Fibroblast of skin of left biceps (primary cell): ENCODE measurements around the gene FAM83C.
A peak's percentile ranks its signal among the peaks of the same experiment; 100 is the strongest.

Experiments used
- DNase-seq, 2 experiments: peaks; one replicate each; pipeline ENCODE4 v3.0.0-alpha.2; 2013; ENCODE audit warnings: low read depth in 2 of 2

The FAM83C gene

DNA sequence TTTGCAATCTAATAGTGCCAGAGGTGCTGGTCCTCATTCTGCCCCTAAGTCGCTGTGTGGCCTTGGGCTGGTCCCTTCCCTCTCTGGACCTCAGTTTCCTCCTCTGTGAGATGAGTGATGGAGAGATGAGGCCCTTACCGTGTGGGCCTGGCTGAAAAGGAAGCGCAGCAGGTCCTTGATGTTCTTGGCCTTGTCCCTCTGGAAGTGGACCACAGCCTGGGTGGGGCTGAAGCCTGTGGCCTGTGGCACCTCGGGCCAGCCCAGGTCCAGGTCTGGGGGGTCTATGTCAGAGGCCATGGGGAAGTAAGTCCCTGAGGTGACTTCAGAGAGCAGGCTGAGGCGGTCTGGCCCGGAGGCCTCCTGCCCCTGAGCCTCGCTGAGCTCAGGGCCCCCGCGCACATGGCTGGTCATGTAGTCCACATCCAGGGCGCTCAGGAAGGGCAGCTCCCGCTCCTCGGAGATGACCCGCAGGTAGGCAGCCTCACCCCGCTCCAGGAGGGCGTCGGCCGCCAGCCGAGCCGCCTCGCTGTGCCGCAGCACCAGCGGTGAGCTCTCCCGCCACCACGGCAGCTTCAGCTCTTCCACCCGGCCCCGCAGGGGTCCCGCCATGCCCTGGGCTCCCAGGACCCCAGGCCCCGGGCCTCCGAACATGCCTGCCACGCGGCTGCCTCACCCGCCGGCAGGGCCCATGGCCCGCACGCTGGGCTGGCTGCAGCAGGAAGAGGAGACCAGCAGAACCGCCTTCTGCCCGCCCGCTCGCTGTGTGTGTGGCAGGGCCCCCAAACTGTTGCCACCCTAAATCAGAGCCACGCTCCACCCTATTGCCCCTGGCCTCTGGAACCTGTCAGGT, at the start of gene FAM83C:
TSS of gene FAM83C (minus strand) at position 772 of the 850 bp plus-strand sequence. CDS start at position 651, 121 bp downstream.
- no peak for DNase-seq

DNA sequence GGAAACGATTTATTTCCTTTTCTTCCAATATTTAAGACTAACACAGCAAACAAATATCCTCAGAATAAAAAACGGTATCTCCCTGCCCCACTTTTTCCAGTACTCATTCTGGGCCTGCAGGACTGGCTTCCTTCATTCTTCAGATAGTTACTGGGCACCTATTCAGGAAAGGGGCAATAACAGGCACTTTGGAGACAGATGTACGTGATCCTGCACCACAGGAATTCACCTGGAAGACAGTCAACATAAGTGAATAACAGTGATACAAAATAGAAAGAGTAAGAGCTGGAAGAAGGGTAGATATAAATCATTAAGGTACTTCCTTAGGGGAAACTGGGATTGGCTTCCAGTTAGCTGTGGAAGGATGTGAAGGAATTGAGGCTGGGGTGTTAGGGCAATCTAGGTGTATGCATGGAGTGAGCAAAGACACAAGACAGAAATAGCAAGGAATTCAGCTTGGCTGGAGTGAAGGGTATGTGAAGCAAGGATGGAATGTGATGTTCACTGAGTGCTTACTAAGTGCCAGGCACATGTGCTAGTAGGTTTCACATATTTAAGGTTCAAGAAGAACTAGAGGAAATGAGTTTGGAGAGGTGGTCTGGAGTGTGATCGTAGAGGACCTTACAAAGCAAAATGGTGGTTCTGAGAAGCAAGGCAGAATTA, 49.3 kb upstream of the FAM83C start:
- DNase-seq, result no peak

DNA sequence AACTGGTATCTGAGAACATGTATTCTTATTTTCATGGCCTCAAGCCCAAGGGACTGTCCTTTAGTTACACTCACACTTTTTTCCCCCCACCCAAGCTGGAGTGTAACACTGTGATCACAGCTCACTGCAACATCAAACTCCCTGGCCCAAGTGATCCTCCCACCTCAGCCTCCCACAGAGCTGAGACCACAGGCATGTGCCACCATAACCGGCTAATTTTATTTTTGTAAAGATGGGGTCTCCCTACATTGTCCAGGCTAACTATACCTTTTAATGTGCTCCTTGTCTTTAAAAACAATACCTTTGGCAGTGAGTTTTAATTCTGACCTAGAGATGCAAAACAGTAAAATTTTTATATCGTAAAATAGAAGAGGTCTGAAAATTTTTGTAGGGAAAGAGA, 48.2 kb upstream of the FAM83C start:
- DNase-seq, result no peak

DNA sequence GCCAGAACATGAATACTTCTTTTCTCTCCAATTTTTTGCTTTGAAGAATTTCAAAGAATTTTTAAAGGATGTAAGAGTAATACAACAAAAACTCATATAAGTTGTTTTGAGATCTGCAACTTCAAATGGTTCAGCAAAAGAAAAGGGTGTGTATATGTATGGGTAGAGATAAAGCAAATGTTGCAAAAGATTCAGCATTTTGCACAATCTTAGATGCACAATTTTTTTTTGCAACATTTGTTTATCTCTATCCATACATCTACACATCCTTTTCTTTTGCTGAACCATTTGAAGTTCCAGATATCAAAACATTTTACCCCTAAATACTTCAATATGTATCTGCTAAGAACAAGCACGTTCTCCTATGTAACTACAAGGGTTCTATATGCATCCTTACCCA, 47.4 kb upstream of the FAM83C start:
- DNase-seq, result no peak

DNA sequence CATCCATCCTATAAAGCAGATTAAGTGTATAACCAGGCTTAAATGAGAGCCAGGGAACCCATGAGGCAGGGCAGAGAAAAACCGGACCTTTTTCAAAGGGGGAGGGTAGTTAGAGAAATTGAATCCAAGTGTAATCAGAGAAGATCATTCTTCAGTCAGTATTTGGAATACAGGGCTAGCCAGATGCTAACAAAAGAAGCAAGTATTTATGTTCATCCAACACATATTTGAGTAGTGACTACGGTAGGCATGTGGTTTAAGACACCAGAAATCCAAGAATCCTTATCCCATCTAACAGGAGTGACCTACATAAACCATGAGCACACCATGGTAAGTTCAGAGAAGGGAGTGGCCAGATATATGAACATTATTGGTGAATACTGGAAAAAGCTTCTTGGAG, 46.8 kb upstream of the FAM83C start:
- DNase-seq, result peak; percentile 92 to 93

DNA sequence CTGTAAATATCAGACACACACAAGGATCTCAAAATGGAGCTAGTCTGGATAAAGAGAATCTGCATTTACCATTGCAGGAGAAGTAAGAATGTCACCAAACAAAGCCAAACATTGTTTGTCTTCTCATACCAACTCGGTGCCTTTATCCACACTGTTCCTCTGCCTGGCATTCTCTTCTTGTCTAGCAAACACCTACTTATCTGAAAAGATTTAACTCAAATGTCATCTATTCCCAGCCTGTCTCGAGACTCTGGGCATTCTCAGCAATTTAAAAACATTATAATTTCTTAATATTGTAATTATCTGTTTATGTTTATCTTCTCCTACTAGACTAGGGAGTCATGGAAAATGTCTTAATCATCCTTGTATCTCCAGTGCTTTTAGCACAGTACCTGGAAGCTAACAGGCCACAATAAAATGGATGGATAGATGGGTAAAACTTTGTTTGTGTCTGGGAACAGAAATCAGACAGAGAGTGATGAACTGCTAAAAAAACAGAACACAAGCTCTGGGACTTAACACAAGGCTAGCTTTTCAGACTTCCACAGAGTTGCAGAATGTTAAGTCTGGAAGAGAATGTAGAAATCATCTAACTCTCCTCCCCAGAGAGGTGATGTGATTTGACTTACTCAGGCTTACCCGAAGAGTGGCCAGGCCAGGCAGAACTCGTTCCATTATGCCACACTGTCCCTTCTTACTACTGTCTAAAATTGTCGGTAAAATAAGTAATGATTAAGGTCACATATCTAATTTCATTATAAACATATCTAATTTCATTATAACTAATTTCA, 42.3 kb upstream of the FAM83C start:
- no peak for DNase-seq

DNA sequence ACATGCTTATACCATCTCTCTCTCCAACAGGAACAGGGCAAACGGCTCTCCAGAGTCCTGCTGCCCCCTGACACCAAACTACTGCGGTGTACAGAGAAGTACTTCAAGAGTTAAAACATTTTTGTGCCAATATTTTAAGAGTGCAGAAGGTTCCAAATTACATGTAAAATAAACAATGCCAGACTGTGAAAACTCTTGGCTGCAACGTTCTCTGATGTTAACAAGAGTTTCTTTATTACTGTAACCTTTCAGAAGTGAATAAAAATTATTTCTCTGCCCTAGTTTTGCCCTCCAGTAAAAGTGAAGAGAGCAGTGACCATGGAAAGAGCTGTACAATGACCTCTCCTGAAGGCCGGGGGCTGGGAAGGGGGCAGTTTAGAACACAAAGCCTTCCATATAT, 41.4 kb upstream of the FAM83C start:
- DNase-seq, result no peak

DNA sequence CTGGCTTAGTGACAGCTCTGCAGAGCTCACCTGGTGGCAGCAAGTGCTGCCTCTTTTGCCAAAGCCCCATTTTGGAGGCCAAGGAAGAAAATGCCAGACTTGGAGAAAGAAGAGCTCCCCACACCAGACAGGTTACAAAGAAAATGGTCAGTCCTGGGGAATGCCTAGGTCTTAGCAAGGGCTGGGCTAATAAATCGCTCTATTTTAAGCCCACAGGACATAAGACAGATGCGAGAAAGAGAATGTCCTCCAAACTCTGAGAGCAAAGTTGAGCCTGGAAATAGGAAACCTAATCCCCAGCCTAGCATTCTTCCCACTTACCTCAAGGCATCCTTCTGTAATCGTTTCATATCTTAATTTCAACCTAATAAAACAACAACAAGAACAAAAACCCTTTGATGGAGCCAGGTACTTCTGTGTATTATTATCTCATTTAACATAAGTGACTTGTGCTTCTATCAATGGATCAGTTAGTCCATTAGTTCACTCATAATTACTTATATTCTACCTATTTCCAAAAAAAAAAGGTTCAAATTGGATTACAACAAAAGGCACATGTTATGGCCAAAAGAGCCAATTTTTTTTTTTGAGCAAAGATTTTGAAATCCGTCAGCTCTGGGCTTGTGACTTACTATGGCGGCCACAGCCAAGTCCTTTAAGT, 40.4 kb upstream of the FAM83C start:
- no peak for DNase-seq

DNA sequence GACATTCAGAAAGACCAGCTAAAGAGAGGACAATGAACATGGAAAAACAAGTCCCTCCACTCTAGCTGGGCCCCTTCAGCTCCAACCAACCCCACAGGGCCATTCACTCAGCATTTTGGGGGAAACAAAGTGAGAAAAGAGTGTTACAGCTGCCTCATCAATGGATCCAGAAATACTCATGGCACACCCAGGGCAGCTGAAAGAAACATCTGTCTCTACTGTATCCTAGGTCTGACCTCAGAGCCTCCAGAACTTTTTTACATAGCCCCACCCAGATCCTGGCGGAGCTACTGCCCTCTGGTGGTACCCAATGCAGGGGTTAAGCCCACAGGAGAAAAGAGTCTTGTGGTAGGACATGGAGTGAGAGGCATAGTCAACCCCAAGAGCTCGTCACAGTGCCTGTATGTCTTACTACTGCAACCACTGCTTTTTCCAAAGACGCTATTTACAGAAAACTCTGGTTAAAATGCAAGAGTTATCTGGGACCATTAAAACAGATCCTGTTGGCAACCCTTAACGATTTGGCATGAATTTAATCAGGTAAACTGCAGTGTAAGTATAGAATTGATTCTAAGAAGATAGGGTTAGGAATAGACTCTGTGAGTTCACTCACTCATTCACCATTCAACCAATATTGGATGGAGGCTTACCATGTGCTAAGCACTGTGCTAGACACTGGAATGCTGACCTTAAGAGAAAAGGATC, 37.4 kb upstream of the FAM83C start:
- no peak for DNase-seq

DNA sequence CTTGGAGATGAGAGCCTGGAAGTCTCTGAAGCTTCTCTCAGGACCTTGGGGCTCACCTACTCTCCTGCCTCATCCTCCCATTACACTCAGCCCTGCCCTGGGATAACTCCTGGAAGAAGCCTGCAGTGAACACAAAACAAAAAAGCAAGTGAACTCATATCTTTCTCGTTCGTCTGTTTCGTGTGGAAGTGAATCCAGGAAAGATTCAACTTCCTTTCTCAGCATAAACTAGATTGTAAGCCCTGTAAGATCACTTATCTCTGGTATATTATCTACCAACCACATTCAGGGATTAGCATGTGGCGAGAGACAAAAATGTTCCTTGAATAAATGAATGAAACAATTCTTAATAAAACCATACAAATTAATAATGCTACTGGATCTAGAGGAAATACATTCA, 36.5 kb upstream of the FAM83C start:
- DNase-seq, result no peak

DNA sequence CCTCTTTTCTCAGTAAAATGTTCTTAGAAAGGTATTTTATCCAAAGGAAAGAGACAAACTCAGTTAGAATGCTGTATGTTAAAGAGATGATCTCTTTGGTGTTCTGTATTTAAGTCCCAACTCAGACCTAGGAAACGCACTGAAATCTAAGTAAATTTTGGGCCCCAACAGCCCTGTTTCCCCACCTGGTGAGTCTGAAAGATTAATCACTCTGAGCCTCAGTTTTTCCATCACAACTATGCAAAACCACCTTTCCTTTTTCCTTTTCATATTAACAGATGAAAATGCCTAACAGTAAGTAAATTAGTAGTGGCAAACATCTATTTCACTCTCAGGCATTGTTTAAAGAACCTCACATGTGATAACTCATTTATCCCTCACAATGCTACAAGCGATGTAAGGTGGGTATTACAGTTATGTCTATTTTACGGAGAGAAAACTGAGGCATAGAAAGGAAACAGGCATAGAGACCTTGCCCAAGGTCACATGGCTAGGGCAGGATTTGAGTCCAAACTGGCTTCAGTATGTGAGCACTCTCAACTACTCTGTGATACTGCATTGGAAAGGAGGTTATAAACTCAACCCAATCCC, 36.0 kb upstream of the FAM83C start:
- DNase-seq, result no peak

DNA sequence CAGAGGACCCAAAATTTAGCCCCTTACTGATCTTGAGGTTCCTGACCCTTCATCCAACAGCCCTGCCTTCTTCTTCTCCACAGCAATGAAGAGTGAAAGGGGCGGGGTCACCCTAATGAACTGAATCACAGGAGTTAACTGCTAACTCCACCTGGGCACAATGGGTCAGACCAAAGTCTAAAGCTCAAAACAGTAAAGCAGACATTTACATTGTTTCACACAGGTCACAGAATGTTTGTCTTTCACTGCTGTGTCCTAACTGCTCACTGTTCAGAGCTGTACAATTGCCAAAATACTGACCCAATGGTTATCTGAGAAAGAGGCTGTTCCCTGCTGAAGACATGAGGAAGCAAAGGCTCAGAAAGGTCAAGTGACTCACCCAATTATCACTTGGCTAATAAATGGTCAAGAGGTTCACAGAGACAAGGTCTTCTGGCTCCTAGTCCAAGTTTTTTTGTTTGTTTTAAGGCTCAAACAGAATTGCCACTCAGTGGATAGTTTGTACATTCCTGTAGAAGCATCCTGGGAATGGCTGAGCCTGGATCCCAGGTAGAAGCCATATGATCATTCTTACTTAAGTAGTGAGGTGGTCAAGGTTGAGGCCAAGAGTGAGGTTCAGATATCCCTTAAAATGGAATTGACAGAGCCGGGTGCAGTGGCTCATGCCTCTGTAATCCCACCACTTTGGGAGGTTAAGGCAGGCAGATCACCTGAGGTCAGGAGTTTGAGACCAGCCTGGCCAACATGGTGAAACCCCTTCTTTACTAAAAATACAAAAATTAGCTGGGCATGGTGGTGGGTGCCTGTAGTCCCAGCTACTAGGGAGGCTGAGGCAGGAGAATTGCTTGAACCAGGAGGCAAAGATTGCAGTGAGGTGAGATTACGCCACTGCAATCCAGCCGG, 35.1 kb upstream of the FAM83C start:
- DNase-seq, result no peak

DNA sequence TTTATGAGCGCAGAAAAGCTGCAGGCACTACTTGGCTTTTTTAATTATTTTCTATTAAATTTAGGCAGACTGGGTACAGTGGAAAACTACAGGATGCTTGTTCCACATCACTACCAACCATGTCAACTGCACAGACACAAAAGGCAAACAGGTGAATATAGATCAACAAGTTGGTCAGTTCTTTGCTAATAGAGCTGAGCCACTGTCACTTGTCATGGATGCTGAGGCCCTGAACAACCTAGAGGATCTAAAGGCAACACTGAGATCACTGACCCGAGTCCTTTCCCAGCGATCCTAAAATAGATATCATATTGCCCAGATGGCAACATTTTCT, 34.5 kb upstream of the FAM83C start:
- DNase-seq, result no peak

DNA sequence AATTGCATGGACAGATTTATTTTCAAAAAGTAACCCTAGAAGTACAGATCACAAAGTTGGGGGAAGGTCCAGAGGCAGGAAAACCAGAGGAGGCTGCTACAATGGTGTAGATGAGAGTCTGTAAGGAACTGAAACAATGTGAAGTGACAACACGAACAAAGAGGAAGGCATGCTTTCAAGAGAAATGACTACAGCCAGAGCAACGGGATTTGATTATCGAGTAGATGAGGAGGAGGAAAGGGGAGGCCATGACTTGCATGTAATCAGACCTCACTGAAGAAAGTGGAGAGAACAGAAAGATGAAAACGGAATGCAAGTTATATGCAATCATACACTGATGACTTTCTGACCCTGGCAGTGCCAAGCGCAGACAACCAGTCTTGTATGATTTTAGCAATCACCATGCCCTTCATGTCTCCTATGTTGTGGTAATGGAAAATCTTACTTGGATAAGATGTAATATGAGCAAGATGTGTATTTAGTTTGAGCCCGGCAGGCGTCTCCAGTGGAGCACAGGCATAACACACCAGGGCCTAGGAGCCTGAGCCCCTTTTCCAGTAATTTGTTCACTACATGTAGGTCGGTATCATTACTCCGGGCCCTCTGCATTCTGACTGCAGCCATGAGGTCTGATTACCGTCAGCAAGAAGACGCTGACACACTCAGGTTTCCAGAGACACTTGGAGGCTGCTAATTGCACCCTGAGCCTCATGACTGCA, 34.0 kb upstream of the FAM83C start:
- DNase-seq, result no peak

DNA sequence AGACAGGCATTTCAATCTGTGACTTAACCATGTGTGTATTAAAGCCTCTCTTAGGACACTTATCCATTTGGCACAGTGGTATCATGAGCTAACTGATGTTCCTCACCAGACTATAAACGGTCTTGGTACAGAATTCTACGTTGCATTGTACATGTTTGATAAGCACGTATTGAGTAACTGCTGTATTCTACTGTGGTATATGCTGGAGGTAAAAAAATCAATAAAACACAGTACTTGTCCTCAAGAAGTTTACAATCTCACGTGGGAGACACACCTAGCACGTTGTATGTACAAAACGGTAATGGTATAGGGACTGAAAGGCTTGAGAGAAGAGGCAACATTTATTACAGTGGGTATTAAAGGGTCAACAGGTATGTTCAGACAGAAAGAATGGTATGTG, 33.2 kb upstream of the FAM83C start:
- no peak for DNase-seq

DNA sequence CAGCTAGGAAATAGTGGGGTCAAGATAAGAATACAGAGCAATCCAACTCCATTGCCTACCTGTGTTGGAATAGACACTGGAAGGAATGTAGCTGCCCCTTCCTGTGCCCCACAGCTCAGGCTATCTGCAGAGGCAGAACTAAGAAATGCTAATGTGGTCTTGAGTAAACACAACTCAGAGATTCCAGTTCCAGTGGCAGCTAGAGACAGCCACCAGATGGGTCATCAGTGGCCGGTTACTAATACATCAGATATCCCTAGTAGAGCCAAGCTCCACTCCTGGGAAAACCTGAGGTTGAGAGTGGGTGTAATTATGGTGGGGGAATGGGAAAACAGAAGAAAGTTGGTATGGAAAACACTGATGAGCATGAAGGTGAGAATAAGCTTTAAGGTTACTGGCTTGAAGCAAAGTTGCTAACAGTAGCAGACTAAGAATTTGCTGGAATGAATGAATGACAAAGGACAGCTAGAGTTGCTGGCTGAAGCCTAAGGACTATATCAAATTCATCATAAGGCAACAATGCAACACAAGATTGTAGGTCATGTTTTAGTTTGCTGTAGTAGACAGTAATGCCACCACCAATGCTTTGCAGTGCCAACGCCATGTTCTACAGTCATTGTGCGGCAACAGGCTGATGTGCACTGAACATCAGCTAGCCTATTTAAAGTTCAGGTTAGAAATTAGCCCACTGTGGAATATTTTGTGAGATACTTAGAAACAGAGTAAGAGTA, 28.3 kb upstream of the FAM83C start:
- DNase-seq, result no peak

DNA sequence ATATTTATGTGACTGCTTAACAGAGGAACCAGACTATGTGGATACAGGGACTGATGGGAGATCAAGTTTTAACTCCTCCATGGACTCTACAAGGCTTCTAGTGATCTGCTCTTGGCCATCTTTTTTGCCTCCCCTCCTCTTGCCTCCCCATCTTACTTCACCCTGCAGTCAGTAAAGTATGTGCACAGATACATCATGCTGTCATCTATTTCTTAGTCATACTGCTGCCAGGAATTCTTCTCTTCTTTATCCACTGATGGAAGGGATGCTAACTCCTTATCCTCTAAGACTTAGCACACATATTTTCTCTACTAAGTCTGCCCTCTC, 27.6 kb upstream of the FAM83C start:
- no peak for DNase-seq

DNA sequence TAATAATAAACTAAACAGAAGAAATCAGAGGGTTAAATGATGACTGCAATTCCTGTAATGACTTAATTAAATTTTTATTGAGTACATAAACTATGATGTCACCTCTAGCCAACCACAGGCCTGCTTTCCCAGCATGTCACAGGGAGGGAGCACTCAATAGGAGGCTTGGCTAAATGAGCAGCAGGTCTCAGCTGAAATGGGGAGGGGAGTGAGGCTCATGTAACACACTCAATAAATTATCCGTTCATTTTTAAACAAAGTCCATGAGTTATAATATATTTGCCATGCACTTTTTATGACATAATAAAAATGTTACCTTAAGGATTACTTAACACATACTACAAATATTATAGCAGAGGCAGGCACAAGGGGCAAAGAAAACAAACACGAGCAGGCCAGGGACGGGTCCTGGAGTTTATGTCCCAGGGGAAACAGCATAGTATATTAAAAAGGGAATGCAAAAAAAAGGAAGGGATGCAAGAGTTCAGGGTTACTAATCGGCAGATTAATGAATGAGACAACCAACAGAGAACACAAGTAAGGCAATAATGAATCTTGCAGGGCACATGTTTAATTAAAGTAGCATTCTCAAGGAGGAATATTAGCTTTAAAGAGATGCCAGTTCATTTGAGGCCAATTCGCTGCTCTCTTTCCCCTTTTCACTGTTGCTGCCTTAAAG, 27.1 kb upstream of the FAM83C start:
- no peak for DNase-seq
